PC-3 (cell line): ENCODE measurements around the gene ATP10A. TPM values are rescaled to one million over a fixed set of nuclear protein-coding genes. Genes with fewer than 3 reads are reported as not detected.
"Not testable (repeated sequence)": the region's sequence is repeated elsewhere in the genome, so short reads cannot be mapped to it uniquely, and the experiment has no call there.

Source experiments
- ATAC-seq: fragments of 200-7000 bp; cut with Tn5 transposase; 2 replicates; pipeline ENCODE4 v1.9.1; 2020; ENCODE audit warnings: mild to moderate bottlenecking, moderate library complexity
- BruUV-seq: library from RNA; stranded (reverse); fragments of 400-500 nt; replicated peaks from 2 replicates; lab custom pipeline; 2021; lab: Mats Ljungman, UMichigan
- CTCF ChIA-PET: fragments of 300-600 bp; sonication (Branson Sonifier 250); formaldehyde crosslinking; loops from one replicate; lab custom pipeline; 2022; ENCODE audit warnings: antibody characterized with exemption; lab: Charles Lee
- POLR2A ChIA-PET: fragments of 300-600 bp; sonication (Branson Sonifier 250); formaldehyde crosslinking; loops from one replicate; lab custom pipeline; 2022; ENCODE audit warnings: antibody characterized with exemption; ENCODE audit not compliant: unreplicated experiment; lab: Charles Lee
- DNase-seq: peaks from one replicate; pipeline ENCODE4 v3.0.0-alpha.2; 2015
- H2AFZ ChIP-seq: fragments of 300-600 bp; sonication (generic); 2 replicates; pipeline ENCODE4 v1.6.0; 2016; ENCODE audit warnings: antibody characterized with exemption, low read length
- H3F3A ChIP-seq: fragments of 300-600 bp; sonication (generic); one replicate; pipeline ENCODE4 v1.6.0; 2017; ENCODE audit warnings: antibody characterized with exemption, low read length, control low read depth, mild to moderate bottlenecking; ENCODE audit not compliant: unreplicated experiment
- H3K27ac ChIP-seq: fragments of 300-600 bp; sonication (generic); 2 replicates; pipeline ENCODE4 v1.5.1; 2016; ENCODE audit warnings: mild to moderate bottlenecking, low read length
- H3K27me3 ChIP-seq: fragments of 300-600 bp; sonication (generic); 2 replicates; pipeline ENCODE4 v1.6.1; 2016; ENCODE audit warnings: low read length, mixed read lengths
- H3K36me3 ChIP-seq: fragments of 300-600 bp; sonication (generic); 2 replicates; pipeline ENCODE4 v1.6.1; 2016; ENCODE audit warnings: low read depth, mixed run types, low read length, mixed read lengths
- H3K4me1 ChIP-seq: fragments of 300-600 bp; sonication (generic); 2 replicates; pipeline ENCODE4 v1.5.1; 2016; ENCODE audit warnings: low read length; ENCODE audit not compliant: insufficient read depth
- H3K4me2 ChIP-seq: fragments of 300-600 bp; sonication (generic); 2 replicates; pipeline ENCODE4 v1.6.0; 2016; ENCODE audit warnings: low read length
- H3K4me3 ChIP-seq: fragments of 300-600 bp; sonication (generic); 2 replicates; pipeline ENCODE4 v1.5.1; 2016; ENCODE audit warnings: mild to moderate bottlenecking, low read length, mixed read lengths
- H3K79me2 ChIP-seq: fragments of 300-600 bp; sonication (generic); 2 replicates; pipeline ENCODE4 v1.6.1; 2017; ENCODE audit warnings: low read length, mixed read lengths
- H3K9ac ChIP-seq: fragments of 300-600 bp; sonication (generic); 2 replicates; pipeline ENCODE4 v1.6.0; 2016; ENCODE audit warnings: mild to moderate bottlenecking, low read length
- H3K9me2 ChIP-seq: fragments of 300-600 bp; sonication (generic); replicated peaks from 2 replicates; pipeline ENCODE4 v1.6.1; 2016; ENCODE audit warnings: mixed run types, low read length, mixed read lengths
- H3K9me3 ChIP-seq: fragments of 300-600 bp; sonication (generic); 2 replicates; pipeline ENCODE4 v1.6.1; 2016; ENCODE audit warnings: low read length, mixed read lengths
- H4K20me1 ChIP-seq: fragments of 300-600 bp; sonication (generic); 2 replicates; pipeline ENCODE4 v1.6.1; 2016; ENCODE audit warnings: low read length, mixed read lengths
- EZH2 ChIP-seq: fragments of 300-600 bp; sonication (generic); IDR thresholded peaks from one replicate; pipeline ENCODE4 v1.6.1; 2017; ENCODE audit warnings: antibody characterized with exemption, mild to moderate bottlenecking, low read length; ENCODE audit not compliant: unreplicated experiment
- EZH2phosphoT487 ChIP-seq: fragments of 300-600 bp; sonication (generic); IDR thresholded peaks from 2 replicates; pipeline ENCODE4 v1.6.1; 2018; ENCODE audit warnings: mild to moderate bottlenecking, antibody characterized with exemption, low read length, borderline replicate concordance
- intact Hi-C: fragments of 100-400 bp; cut with micrococcal nuclease; formaldehyde crosslinking; loops from 2 replicates; pipeline ENCODE4 v1.9.0; 2023
- total RNA-seq: library from RNA; depleted of rRNA; stranded (reverse); fragments of >200 nt; gene quantifications from 2 replicates; pipeline ENCODE4 v1.2.3, GENCODE V29; 2014
- TF ChIP-seq, protein P1 (sequence below): fragments of 300-600 bp; sonication (generic); conservative IDR thresholded peaks from 2 replicates; pipeline ENCODE4 v1.5.1; 2017; ENCODE audit warnings: antibody characterized with exemption, low read depth, mild to moderate bottlenecking, low read length

The ATP10A gene
- total RNA-seq, 1 experiment from 2014 or later, result 2.6 TPM

DNA sequence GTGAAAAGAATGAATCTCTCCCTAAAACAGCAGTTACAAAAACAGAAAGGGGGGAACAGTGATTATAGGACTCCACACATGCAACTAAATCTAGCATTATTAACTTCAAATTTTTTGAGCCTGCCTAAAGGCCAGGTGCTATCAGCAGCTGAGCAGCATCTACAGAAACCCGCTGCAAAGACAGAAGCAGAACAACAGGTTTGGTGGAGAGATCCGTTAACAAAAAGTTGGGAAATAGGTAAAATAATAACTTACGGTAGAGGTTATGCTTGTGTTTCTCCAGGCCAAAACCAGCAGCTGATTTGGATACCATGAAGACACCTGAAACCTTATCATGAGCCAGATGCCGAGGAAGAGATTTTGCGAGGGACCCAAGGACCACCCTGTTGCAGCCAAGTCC, 222.7 kb downstream of the ATP10A start:
- no peaks in the 10 kb centered on the region for H3K79me2 ChIP-seq
- no peaks in the 10 kb centered on the region for H4K20me1 ChIP-seq
- H3K4me2 ChIP-seq, result no peak overlapping the region
- ATAC-seq (no peak), DNase-seq (no peak)
- H2AFZ ChIP-seq, result no peak overlapping the region
- CTCF ChIA-PET, result no interaction called here
- H3K4me1 ChIP-seq, result no peaks in the 10 kb centered on the region
- POLR2A ChIA-PET, result no interaction called here
- H3K36me3 ChIP-seq, result no peaks in the 10 kb centered on the region
- no peak overlapping the region for H3K27ac ChIP-seq
- H3F3A ChIP-seq, result no peaks in the 10 kb centered on the region
- no peaks in the 10 kb centered on the region for H3K9me2 ChIP-seq
- no TSS peak for BruUV-seq
- no peak overlapping the region for H3K9ac ChIP-seq
- intact Hi-C loops, result no loop called here
- peaks cover 37% of the 10 kb centered on the region for H3K27me3 ChIP-seq
- H3K9me3 ChIP-seq, result no peaks in the 10 kb centered on the region
- no peak overlapping the region for H3K4me3 ChIP-seq
- TF ChIP-seq EZH2, result no peak
- TF ChIP-seq, protein P1, sequence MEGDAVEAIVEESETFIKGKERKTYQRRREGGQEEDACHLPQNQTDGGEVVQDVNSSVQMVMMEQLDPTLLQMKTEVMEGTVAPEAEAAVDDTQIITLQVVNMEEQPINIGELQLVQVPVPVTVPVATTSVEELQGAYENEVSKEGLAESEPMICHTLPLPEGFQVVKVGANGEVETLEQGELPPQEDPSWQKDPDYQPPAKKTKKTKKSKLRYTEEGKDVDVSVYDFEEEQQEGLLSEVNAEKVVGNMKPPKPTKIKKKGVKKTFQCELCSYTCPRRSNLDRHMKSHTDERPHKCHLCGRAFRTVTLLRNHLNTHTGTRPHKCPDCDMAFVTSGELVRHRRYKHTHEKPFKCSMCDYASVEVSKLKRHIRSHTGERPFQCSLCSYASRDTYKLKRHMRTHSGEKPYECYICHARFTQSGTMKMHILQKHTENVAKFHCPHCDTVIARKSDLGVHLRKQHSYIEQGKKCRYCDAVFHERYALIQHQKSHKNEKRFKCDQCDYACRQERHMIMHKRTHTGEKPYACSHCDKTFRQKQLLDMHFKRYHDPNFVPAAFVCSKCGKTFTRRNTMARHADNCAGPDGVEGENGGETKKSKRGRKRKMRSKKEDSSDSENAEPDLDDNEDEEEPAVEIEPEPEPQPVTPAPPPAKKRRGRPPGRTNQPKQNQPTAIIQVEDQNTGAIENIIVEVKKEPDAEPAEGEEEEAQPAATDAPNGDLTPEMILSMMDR, result no peak
- no peak for TF ChIP-seq EZH2phosphoT487

DNA sequence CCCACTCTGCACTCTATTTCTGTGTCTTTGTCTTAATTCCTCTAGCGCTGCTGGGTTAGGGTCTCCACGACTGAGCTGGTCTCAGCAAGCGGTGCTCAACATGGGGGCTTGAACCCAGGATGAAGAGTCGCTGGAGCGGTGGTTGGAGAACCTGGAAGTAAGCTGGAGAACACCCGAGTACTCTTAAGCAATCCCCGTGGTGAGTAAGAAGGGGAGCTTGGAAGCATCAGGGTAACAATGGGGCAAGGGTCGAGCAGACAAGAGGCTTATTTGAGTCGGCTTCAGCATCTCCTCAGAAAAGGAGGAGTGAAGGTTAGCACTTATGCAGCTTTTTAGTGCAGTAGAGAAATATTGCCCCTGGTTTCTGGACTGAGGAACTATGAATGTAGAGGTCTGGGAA, 226.6 kb downstream of the ATP10A start:
- H3F3A ChIP-seq, H3K4me3 ChIP-seq, H4K20me1 ChIP-seq, DNase-seq, BruUV-seq, H3K9me3 ChIP-seq, H3K36me3 ChIP-seq, H3K9ac ChIP-seq, H3K27ac ChIP-seq, H3K9me2 ChIP-seq, POLR2A ChIA-PET, H3K79me2 ChIP-seq, H3K4me2 ChIP-seq, H3K4me1 ChIP-seq, intact Hi-C loops, ATAC-seq, H2AFZ ChIP-seq, CTCF ChIA-PET: not testable (repeated sequence)
- peaks cover 37% of the 10 kb centered on the region for H3K27me3 ChIP-seq

DNA sequence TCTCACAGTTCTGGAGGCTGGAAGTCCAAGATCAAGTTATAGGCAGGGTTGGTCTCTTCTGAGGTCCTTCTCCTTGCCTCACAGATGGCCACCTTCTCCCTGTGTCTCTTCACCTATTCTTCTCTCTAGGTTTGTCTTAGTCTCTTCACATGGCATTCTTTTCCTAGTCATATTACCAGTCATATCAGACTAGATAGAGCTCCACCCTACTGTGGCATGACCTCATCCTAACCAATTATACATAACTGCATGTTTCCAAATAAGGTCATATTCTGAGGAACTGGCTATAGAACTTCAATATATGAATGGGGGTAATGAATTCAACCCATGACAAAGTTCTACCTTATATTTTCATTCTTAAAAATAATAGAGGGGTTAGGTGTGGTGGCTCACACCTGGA, 227.9 kb downstream of the ATP10A start:
- Histone ChIP-seq H3K9me2 (no peaks in the 10 kb centered on the region), H2AFZ (no peak overlapping the region), H3K27ac (no peak overlapping the region), H3K9ac (no peak overlapping the region), H3K4me2 (no peak overlapping the region), H3K36me3 (no peaks in the 10 kb centered on the region), H3K9me3 (0 out of 2 replicates have a peak, but pooled peaks cover under 1% of the 10 kb centered on the region), H4K20me1 (no peaks in the 10 kb centered on the region), H3K27me3 (peaks cover 28% of the 10 kb centered on the region; the same call in 1 of the 2 replicates), H3K4me1 (no peaks in the 10 kb centered on the region), H3F3A (no peaks in the 10 kb centered on the region), H3K4me3 (no peak overlapping the region), H3K79me2 (no peaks in the 10 kb centered on the region)
- no TSS peak for BruUV-seq
- CTCF ChIA-PET, result no interaction called here
- intact Hi-C loops, result no loop called here
- POLR2A ChIA-PET, result no interaction called here
- ATAC-seq (no peak), DNase-seq (no peak)
- TF ChIP-seq, protein P1, result no peak
- TF ChIP-seq EZH2 (no peak), EZH2phosphoT487 (no peak)
